Epithelial cell of prostate (primary cell): ENCODE data around the gene SPAG16.
A peak's percentile ranks its signal among the peaks of the same experiment; 100 is the strongest.

Experiments
- DNase-seq: peaks from one replicate; pipeline ENCODE4 v3.0.0-alpha.2; 2011; ENCODE audit warnings: low read depth, low spot score
- H3K27ac ChIP-seq: fragments of 450-650 bp; 2 replicates; pipeline ENCODE4 v1.5.1; 2017; ENCODE audit warnings: mild to moderate bottlenecking

SPAG16 gene

GRCh38 chr2:214108598-214108997 lies 824.3 kb downstream of the SPAG16 start:
- H3K27ac ChIP-seq, result no peak overlapping the region
- no peak for DNase-seq

- no peak overlapping the region for H3K27ac ChIP-seq
- no peak for DNase-seq
Observed at GRCh38 chr2:214117054-214117453, 832.8 kb downstream of the SPAG16 start.

GRCh38 chr2:214126135-214126534 lies 841.9 kb downstream of the SPAG16 start:
- no peak for DNase-seq
- peak overlapping the region; percentile 60 for H3K27ac ChIP-seq

GRCh38 chr2:214127170-214127569 lies 842.9 kb downstream of the SPAG16 start:
- no peak for DNase-seq
- H3K27ac ChIP-seq, result peak overlapping the region; percentile 60

- peak overlapping the region; percentile 60 for H3K27ac ChIP-seq
- peak; percentile 79 for DNase-seq
Observed at GRCh38 chr2:214127571-214127970, 843.3 kb downstream of the SPAG16 start.

- DNase-seq, result no peak
- peak overlapping the region; percentile 60 for H3K27ac ChIP-seq
Observed at GRCh38 chr2:214128040-214128439, 843.8 kb downstream of the SPAG16 start.

- DNase-seq, result no peak
- H3K27ac ChIP-seq, result no peak overlapping the region
Observed at GRCh38 chr2:214130114-214130513, 845.9 kb downstream of the SPAG16 start.

GRCh38 chr2:214135966-214136365 lies 851.7 kb downstream of the SPAG16 start:
- H3K27ac ChIP-seq, result peak overlapping the region; percentile 53
- DNase-seq, result peak; percentile 88

- H3K27ac ChIP-seq, result no peak overlapping the region
- DNase-seq, result no peak
Observed at GRCh38 chr2:214138779-214139178, 854.5 kb downstream of the SPAG16 start.

- H3K27ac ChIP-seq, result no peak overlapping the region
- DNase-seq, result peak; percentile 26
Observed at GRCh38 chr2:214139630-214140284, 855.5 kb downstream of the SPAG16 start.

- H3K27ac ChIP-seq, result no peak overlapping the region
- no peak for DNase-seq
Observed at GRCh38 chr2:214156971-214157370, 872.7 kb downstream of the SPAG16 start.

- H3K27ac ChIP-seq, result no peak overlapping the region
- no peak for DNase-seq
Observed at GRCh38 chr2:214158851-214159250, 874.6 kb downstream of the SPAG16 start.

GRCh38 chr2:214169281-214169680 lies 885.0 kb downstream of the SPAG16 start:
- no peak for DNase-seq
- H3K27ac ChIP-seq, result no peak overlapping the region

GRCh38 chr2:214169736-214170135 lies 885.5 kb downstream of the SPAG16 start:
- no peak overlapping the region for H3K27ac ChIP-seq
- no peak for DNase-seq

GRCh38 chr2:214174563-214174962 lies 890.3 kb downstream of the SPAG16 start:
- no peak overlapping the region for H3K27ac ChIP-seq
- DNase-seq, result no peak

GRCh38 chr2:214180071-214180470 lies 895.8 kb downstream of the SPAG16 start:
- no peak for DNase-seq
- H3K27ac ChIP-seq, result no peak overlapping the region

- DNase-seq, result no peak
- H3K27ac ChIP-seq, result no peak overlapping the region
Observed at GRCh38 chr2:214180686-214181085, 896.4 kb downstream of the SPAG16 start.

GRCh38 chr2:214184461-214184860 lies 900.2 kb downstream of the SPAG16 start:
- no peak overlapping the region for H3K27ac ChIP-seq
- DNase-seq, result no peak

GRCh38 chr2:214185546-214185945 lies 901.3 kb downstream of the SPAG16 start:
- no peak for DNase-seq
- no peak overlapping the region for H3K27ac ChIP-seq

- no peak overlapping the region for H3K27ac ChIP-seq
- DNase-seq, result no peak
Observed at GRCh38 chr2:214192711-214193110, 908.4 kb downstream of the SPAG16 start.

GRCh38 chr2:214193943-214194342 lies 909.7 kb downstream of the SPAG16 start:
- no peak for DNase-seq
- H3K27ac ChIP-seq, result no peak overlapping the region

GRCh38 chr2:214196260-214196659 lies 912.0 kb downstream of the SPAG16 start:
- H3K27ac ChIP-seq, result no peak overlapping the region
- DNase-seq, result no peak
